Glutamatergic neuron (in vitro differentiated cells): ENCODE measurements around the gene PCDHGA5. TPM values are rescaled to one million over a fixed set of nuclear protein-coding genes. Genes with fewer than 3 reads are reported as not detected.

ENCODE experiments used
- total RNA-seq: library from RNA; stranded (reverse); fragmentation: NEBNext Ultra II Directional; extraction: Animal tissue kit (Norgen Biotek cat#: 25700); gene quantifications from one replicate; pipeline ENCODE4 v1.2.1, GENCODE V29; 2021; ENCODE audit not compliant: unreplicated experiment

The PCDHGA5 gene
- total RNA-seq, 1 donor from 2014 or later: 4.6 TPM

Other genes starting within 250 kb of the PCDHGA5 start
- gene PCDHB4, start 242.3 kb upstream of the PCDHGA5 start, total RNA-seq: 7.8 TPM
- 72.2 TPM for gene PCDHB5, start 229.0 kb upstream of the PCDHGA5 start, total RNA-seq
- gene PCDHB6, start 214.1 kb upstream of the PCDHGA5 start, total RNA-seq: 7.2 TPM
- 3.4 TPM for gene PCDHB7, start 191.5 kb upstream of the PCDHGA5 start, total RNA-seq
- gene PCDHB8, start 186.4 kb upstream of the PCDHGA5 start, total RNA-seq: 19.8 TPM
- gene PCDHB16, start 181.8 kb upstream of the PCDHGA5 start, total RNA-seq: 20.1 TPM
- gene PCDHB9, start 177.0 kb upstream of the PCDHGA5 start, total RNA-seq: 12.2 TPM
- gene PCDHB10, start 171.8 kb upstream of the PCDHGA5 start, total RNA-seq: 17.7 TPM
- 10.6 TPM for gene PCDHB11, start 164.5 kb upstream of the PCDHGA5 start, total RNA-seq
- 14.4 TPM for gene PCDHB12, start 155.4 kb upstream of the PCDHGA5 start, total RNA-seq
- gene PCDHB13, start 150.2 kb upstream of the PCDHGA5 start, total RNA-seq: 12.7 TPM
- gene PCDHB14, start 140.8 kb upstream of the PCDHGA5 start, total RNA-seq: 16.5 TPM
- gene PCDHB15, start 118.8 kb upstream of the PCDHGA5 start, total RNA-seq: 29.5 TPM
- 1.9 TPM for gene SLC25A2, start 60.1 kb upstream of the PCDHGA5 start, total RNA-seq
- 89.4 TPM for gene TAF7, start 43.4 kb upstream of the PCDHGA5 start, total RNA-seq
- gene PCDHGA1, start 33.6 kb upstream of the PCDHGA5 start, total RNA-seq: 4.6 TPM
- gene PCDHGA2, start 25.4 kb upstream of the PCDHGA5 start, total RNA-seq: 3.0 TPM
- gene PCDHGA3, start 20.3 kb upstream of the PCDHGA5 start, total RNA-seq: 10.4 TPM
- gene PCDHGB1, start 14.1 kb upstream of the PCDHGA5 start, total RNA-seq: 9.6 TPM
- gene PCDHGA4, start 9.1 kb upstream of the PCDHGA5 start, total RNA-seq: 8.2 TPM
- 8.9 TPM for gene PCDHGB2, start 4.2 kb upstream of the PCDHGA5 start, total RNA-seq
- gene PCDHGB3, start 6.1 kb downstream of the PCDHGA5 start, total RNA-seq: 6.2 TPM
- gene PCDHGA6, start 9.7 kb downstream of the PCDHGA5 start, total RNA-seq: 6.3 TPM
- 4.2 TPM for gene PCDHGA7, start 18.6 kb downstream of the PCDHGA5 start, total RNA-seq
- gene PCDHGB4, start 23.5 kb downstream of the PCDHGA5 start, total RNA-seq: 40.8 TPM
- 7.2 TPM for gene PCDHGA8, start 28.5 kb downstream of the PCDHGA5 start, total RNA-seq
- gene PCDHGB5, start 33.8 kb downstream of the PCDHGA5 start, total RNA-seq: 9.3 TPM
- 5.5 TPM for gene PCDHGA9, start 38.6 kb downstream of the PCDHGA5 start, total RNA-seq
- 59.8 TPM for gene PCDHGB6, start 43.9 kb downstream of the PCDHGA5 start, total RNA-seq
- 16.6 TPM for gene PCDHGA10, start 48.8 kb downstream of the PCDHGA5 start, total RNA-seq
- gene PCDHGB7, start 53.5 kb downstream of the PCDHGA5 start, total RNA-seq: 38.6 TPM
- gene PCDHGA11, start 56.9 kb downstream of the PCDHGA5 start, total RNA-seq: 12.5 TPM
- 6.1 TPM for gene PCDHGA12, start 66.3 kb downstream of the PCDHGA5 start, total RNA-seq
- 40.1 TPM for gene PCDHGC3, start 111.8 kb downstream of the PCDHGA5 start, total RNA-seq
- gene PCDHGC4, start 120.9 kb downstream of the PCDHGA5 start, total RNA-seq: 6.7 TPM
- gene PCDHGC5, start 124.9 kb downstream of the PCDHGA5 start, total RNA-seq: 4.0 TPM